T-helper 9 cell (primary cell): ENCODE results near the gene POLRMT.
"Not testable (repeated sequence)": the region's sequence is repeated elsewhere in the genome, so short reads cannot be mapped to it uniquely, and the experiment has no call there.

Experiments
- DNase-seq: peaks from one replicate; pipeline ENCODE4 v3.0.0-alpha.2; 2020
- total RNA-seq, 2 donors: gene quantifications; one replicate each; lab custom pipeline; 2026; lab: John Stamatoyannopoulos, UW

Gene POLRMT
- total RNA-seq: 70.2 to 96.5 reads per million in 2 donors

- DNase-seq: peak; percentile 92
Observed at GRCh38 chr19:633068-633785, at the start of gene POLRMT. TSS of gene POLRMT (minus strand) at chr19:633537. CDS start at chr19:633512, 25 bp downstream.

- no peak for DNase-seq
Observed at GRCh38 chr19:682678-683320, 49.5 kb upstream of the POLRMT start.

- no peak for DNase-seq
Observed at GRCh38 chr19:681029-682019, 48.0 kb upstream of the POLRMT start.

GRCh38 chr19:680287-681028 lies 47.1 kb upstream of the POLRMT start:
- DNase-seq: peak; percentile 100

GRCh38 chr19:679418-680286 lies 46.3 kb upstream of the POLRMT start:
- DNase-seq: no peak

- DNase-seq: no peak
Observed at GRCh38 chr19:678791-679388, 45.6 kb upstream of the POLRMT start.

GRCh38 chr19:677601-678436 lies 44.5 kb upstream of the POLRMT start:
- no peak for DNase-seq

GRCh38 chr19:677201-677600 lies 43.9 kb upstream of the POLRMT start:
- no peak for DNase-seq

- DNase-seq: no peak
Observed at GRCh38 chr19:676339-677105, 43.2 kb upstream of the POLRMT start, which contains the start of gene FSTL3. TSS of gene FSTL3 (plus strand) at chr19:676392. CDS start at chr19:676424, 32 bp downstream.

GRCh38 chr19:676007-676338 lies 42.6 kb upstream of the POLRMT start:
- DNase-seq: no peak

GRCh38 chr19:674282-675151 lies 41.2 kb upstream of the POLRMT start:
- DNase-seq: no peak

- DNase-seq: no peak
Observed at GRCh38 chr19:670609-671075, 37.3 kb upstream of the POLRMT start.

- DNase-seq: not testable (repeated sequence)
Observed at GRCh38 chr19:668675-669434, 35.5 kb upstream of the POLRMT start.

GRCh38 chr19:666985-667573 lies 33.7 kb upstream of the POLRMT start:
- DNase-seq: not testable (repeated sequence)

GRCh38 chr19:664913-665443 lies 31.6 kb upstream of the POLRMT start:
- peak; percentile 82 for DNase-seq

GRCh38 chr19:663682-664117 lies 30.4 kb upstream of the POLRMT start:
- no peak for DNase-seq
